K562 (cell line): ENCODE data around the gene NUCKS1. TPM values are rescaled to one million over a fixed set of nuclear protein-coding genes. Genes with fewer than 3 reads are reported as not detected.

Experiments
- ATAC-seq: fragments of 200-7000 bp; cut with Tn5 transposase; 3 replicates; pipeline ENCODE4 v1.9.1; 2020; ENCODE audit warnings: moderate library complexity
- BruUV-seq: library from RNA; stranded (reverse); fragments of 400-500 nt; replicated peaks from 2 replicates; lab custom pipeline; 2021; lab: Mats Ljungman, UMichigan
- CTCF ChIA-PET: fragments of 300-600 bp; formaldehyde crosslinking; extraction: SDS; loops from one replicate; lab custom pipeline; 2021; ENCODE audit warnings: low intra/inter-chr PET ratio; lab: Yijun Ruan, JAX
- POLR2A ChIA-PET: fragments of 300-600, 350-650 bp; sonication (Branson Sonifier 250); formaldehyde crosslinking; extraction: SDS; loops from one replicate; lab custom pipeline; 2021; ENCODE audit warnings: antibody characterized with exemption, inconsistent platforms; lab: Yijun Ruan, JAX
- DNase-seq, 4 experiments: peaks; one replicate each; pipeline versions ENCODE4 v3.0.0 to v3.0.0-alpha.2; 2011 to 2018; ENCODE audit warnings: low spot score in 3 of 4, mixed read lengths in 3 of 4; ENCODE audit errors: extremely low read depth in 1 of 4
- FAIRE-seq: peaks from 2 replicates; lab custom pipeline; 2011; peaks lifted over from hg19 to GRCh38; lab: Jason Lieb, UNC
- H2AFZ ChIP-seq: 2 replicates; pipeline ENCODE4 v1.6.0; 2011; ENCODE audit warnings: low read depth, low read length, control low read depth, inconsistent platforms
- H3K27ac ChIP-seq: fragments of 200-600 bp; 3 replicates; pipeline ENCODE4 v1.8.0; 2011; ENCODE audit warnings: low read depth, mild to moderate bottlenecking, control low read depth, inconsistent platforms, low read length, moderate library complexity, mixed read lengths; ENCODE audit errors: extremely low read depth
- H3K27me3 ChIP-seq, 2 experiments: fragments of 300-600 bp in 1 of 2; 2 replicates in 1 of 2; 3 replicates in 1 of 2; pipeline versions ENCODE4 v1.6.0 to v1.8.0; 2011; ENCODE audit warnings: inconsistent platforms in 2 of 2, low read length in 2 of 2, mild to moderate bottlenecking in 1 of 2, mixed read lengths in 1 of 2, moderate library complexity in 1 of 2; ENCODE audit not compliant: control insufficient read depth in 2 of 2, insufficient read depth in 2 of 2
- H3K36me3 ChIP-seq: fragments of 300-600 bp; 3 replicates; pipeline ENCODE4 v1.8.0; 2011; ENCODE audit warnings: mild to moderate bottlenecking, low read length, inconsistent platforms; ENCODE audit not compliant: control insufficient read depth, insufficient read depth
- H3K4me1 ChIP-seq, 2 experiments: fragments of 200-600 bp in 1 of 2; replicated peaks in 1 of 2; 2 replicates in 1 of 2; 3 replicates in 1 of 2; pipeline versions ENCODE4 v1.5.1 to v1.8.0; 2011; ENCODE audit warnings: inconsistent platforms in 2 of 2, low read length in 2 of 2, mild to moderate bottlenecking in 1 of 2, mixed read lengths in 1 of 2, moderate library complexity in 1 of 2; ENCODE audit not compliant: control insufficient read depth in 2 of 2, insufficient read depth in 2 of 2
- H3K4me2 ChIP-seq: 2 replicates; pipeline ENCODE4 v1.6.1; 2011; ENCODE audit warnings: low read length, control low read depth, inconsistent platforms, mixed read lengths; ENCODE audit not compliant: insufficient read depth
- H3K4me3 ChIP-seq: fragments of 200-600 bp; sonication (generic), shearing (Covaris generic); 2 replicates; pipeline ENCODE4 v1.5.1; 2016; ENCODE audit warnings: control low read depth, inconsistent platforms
- H3K79me2 ChIP-seq: fragments of 200-600 bp; 3 replicates; pipeline ENCODE4 v1.8.0; 2011; ENCODE audit warnings: low read length, inconsistent platforms; ENCODE audit not compliant: control insufficient read depth, insufficient read depth
- H3K9ac ChIP-seq, 2 experiments: 2 replicates each; pipeline versions ENCODE4 v1.6.0 to v1.6.1; 2011; ENCODE audit warnings: low read depth in 2 of 2, low read length in 2 of 2, control low read depth in 1 of 2, inconsistent platforms in 1 of 2, mild to moderate bottlenecking in 1 of 2, mixed read lengths in 1 of 2; ENCODE audit not compliant: insufficient read depth in 1 of 2
- H3K9me1 ChIP-seq: one replicate; pipeline ENCODE4 v1.6.0; 2011; ENCODE audit warnings: inconsistent platforms, mild to moderate bottlenecking, low read length, moderate library complexity; ENCODE audit not compliant: control insufficient read depth, insufficient read depth
- H3K9me3 ChIP-seq: replicated peaks from 2 replicates; pipeline ENCODE4 v1.5.1; 2011; ENCODE audit warnings: low read depth, low read length, inconsistent platforms; ENCODE audit not compliant: control insufficient read depth, insufficient read depth
- H4K20me1 ChIP-seq: replicated peaks from 2 replicates; pipeline ENCODE4 v1.6.1; 2011; ENCODE audit warnings: low read length, inconsistent platforms, mixed read lengths; ENCODE audit not compliant: control insufficient read depth, insufficient read depth
- CHD1 ChIP-seq: fragments of 200-600 bp; sonication (generic); IDR thresholded peaks from one replicate; pipeline ENCODE4 v1.6.1; 2012; ENCODE audit warnings: mild to moderate bottlenecking, moderate library complexity, low read length, inconsistent platforms
- FOXM1 ChIP-seq, 2 experiments: fragments of 450-650 bp in 1 of 2; sonication (generic) in 1 of 2; formaldehyde crosslinking in 1 of 2; IDR thresholded peaks; 2 replicates each; pipeline versions ENCODE4 v1.6.1 to v1.9.0; 2017 to 2022; ENCODE audit warnings: low read depth in 2 of 2, mild to moderate bottlenecking in 2 of 2, missing genetic modification reagents in 1 of 2, moderate library complexity in 1 of 2
- HNRNPL ChIP-seq: fragments of 200-400 bp; formaldehyde crosslinking; IDR thresholded peaks from 2 replicates; pipeline ENCODE4 v1.6.1; 2017; ENCODE audit warnings: low read depth, mild to moderate bottlenecking, low read length
- HOXB6 ChIP-seq: fragments of 250-450 bp; sonication (Bioruptor Pico); IDR thresholded peaks from 2 replicates; pipeline ENCODE4 v1.5.1; 2022; ENCODE audit warnings: mild to moderate bottlenecking, borderline replicate concordance
- JUND ChIP-seq, 2 experiments: IDR thresholded peaks; 2 replicates in 1 of 2; 3 replicates in 1 of 2; pipeline ENCODE4 v1.6.1; 2011; ENCODE audit warnings: borderline replicate concordance in 2 of 2, low read depth in 2 of 2, low read length in 2 of 2, improper control_type of control experiment in 1 of 2, missing biosample characterization in 1 of 2, missing genetic modification characterization in 1 of 2, missing genetic modification reagents in 1 of 2
- KLF10 ChIP-seq: fragments of 250-450 bp; sonication (Bioruptor Pico); IDR thresholded peaks from 2 replicates; pipeline ENCODE4 v1.6.1; 2021; ENCODE audit warnings: matching md5 sums
- MTA1 ChIP-seq: fragments of 450-650 bp; IDR thresholded peaks from 2 replicates; pipeline ENCODE4 v1.6.1; 2017; ENCODE audit warnings: borderline replicate concordance
- SETDB1 ChIP-seq: IDR thresholded peaks from one replicate; pipeline ENCODE4 v1.6.1; 2012; ENCODE audit warnings: low read length, control low read depth, inconsistent platforms
- ZC3H11A ChIP-seq: IDR thresholded peaks from 2 replicates; pipeline ENCODE4 v1.6.1; 2012; ENCODE audit warnings: low read depth, low read length, improper control_type of control experiment
- ZNF324 ChIP-seq: fragments of 250-450 bp; sonication (Bioruptor Pico); IDR thresholded peaks from 2 replicates; pipeline ENCODE4 v1.4.0; 2020; ENCODE audit warnings: mild to moderate bottlenecking
- ZNF57 ChIP-seq: fragments of 450-650 bp; formaldehyde crosslinking; IDR thresholded peaks from 2 replicates; pipeline ENCODE4 v1.4.0; 2020; ENCODE audit warnings: mild to moderate bottlenecking, moderate library complexity
- WGBS: fragments of 100-300 bp; shearing (Covaris generic); methylation state at CpG from one replicate; pipeline ENCODE4 v1.1.6; 2016; ENCODE audit warnings: low coverage, mixed read lengths; ENCODE audit not compliant: insufficient coverage; ENCODE audit errors: missing lambda C conversion rate; 5-methylcytosine and 5-hydroxymethylcytosine counted together
- in situ Hi-C: fragments of 300-500 bp; cut with MboI; formaldehyde crosslinking; loops from 4 replicates; pipeline ENCODE4 v1.15.0; 2018; ENCODE audit warnings: inconsistent platforms, mixed read lengths
- intact Hi-C: fragments of 100-400 bp; cut with micrococcal nuclease; formaldehyde crosslinking; loops from 2 replicates; pipeline ENCODE4 v1.14.2; 2022
- polyA plus RNA-seq, 8 experiments: library from polyadenylated mRNA; depleted of rRNA in 4 of 8; stranded (reverse) in 5 of 8; unstranded in 3 of 8; fragments of >200 nt; fragmentation: Nextera tagmentation in 2 of 8; fragmentation: Illumina TruSeq in 1 of 8; extraction: Ambion mirVana in 2 of 8; extraction: Trizol in 1 of 8; gene quantifications; 2 replicates each; pipeline versions ENCODE4 v1.2.1 to v1.2.3, GENCODE V29; 2011 to 2014; ENCODE audit warnings: inconsistent platforms in 1 of 8, missing spikeins in 1 of 8
- total RNA-seq, 7 experiments: library from RNA; depleted of rRNA in 6 of 7; stranded (reverse); fragments of >200 nt in 6 of 7; fragmentation: Illumina TruSeq in 2 of 7; extraction: Trizol in 2 of 7; gene quantifications; 2 replicates each; pipeline versions ENCODE4 v1.2.1 to v1.2.3, GENCODE V29; 2011 to 2021; ENCODE audit warnings: low replicate concordance in 1 of 7
- TF ChIP-seq, protein P1 (sequence below): sonication (generic); formaldehyde crosslinking; IDR thresholded peaks from 2 replicates; pipeline ENCODE4 v1.8.1; 2023; ENCODE audit warnings: mild to moderate bottlenecking, missing genetic modification reagents, moderate library complexity
- TF ChIP-seq, protein P2 (sequence below): sonication (generic); formaldehyde crosslinking; IDR thresholded peaks from 2 replicates; pipeline ENCODE4 v1.8.0; 2022; ENCODE audit warnings: missing genetic modification reagents, mild to moderate bottlenecking, moderate library complexity, borderline replicate concordance
- TF ChIP-seq, protein P3 (sequence below): fragments of 450-650 bp; IDR thresholded peaks from 2 replicates; pipeline ENCODE4 v1.6.1; 2016; ENCODE audit warnings: borderline replicate concordance
- TF ChIP-seq, protein P4 (sequence below): fragments of 250-450 bp; sonication (Bioruptor Pico); IDR thresholded peaks from 2 replicates; pipeline ENCODE4 v1.8.0; 2022; ENCODE audit warnings: inconsistent platforms, mild to moderate bottlenecking, moderate library complexity, borderline replicate concordance

Gene NUCKS1
- total and polyA plus RNA-seq, 9 of the 15 experiments (the other 6 are each of a cell fraction or from before 2014, with no cell fraction given), result 66.7 to 244 (median 149) TPM

DNA sequence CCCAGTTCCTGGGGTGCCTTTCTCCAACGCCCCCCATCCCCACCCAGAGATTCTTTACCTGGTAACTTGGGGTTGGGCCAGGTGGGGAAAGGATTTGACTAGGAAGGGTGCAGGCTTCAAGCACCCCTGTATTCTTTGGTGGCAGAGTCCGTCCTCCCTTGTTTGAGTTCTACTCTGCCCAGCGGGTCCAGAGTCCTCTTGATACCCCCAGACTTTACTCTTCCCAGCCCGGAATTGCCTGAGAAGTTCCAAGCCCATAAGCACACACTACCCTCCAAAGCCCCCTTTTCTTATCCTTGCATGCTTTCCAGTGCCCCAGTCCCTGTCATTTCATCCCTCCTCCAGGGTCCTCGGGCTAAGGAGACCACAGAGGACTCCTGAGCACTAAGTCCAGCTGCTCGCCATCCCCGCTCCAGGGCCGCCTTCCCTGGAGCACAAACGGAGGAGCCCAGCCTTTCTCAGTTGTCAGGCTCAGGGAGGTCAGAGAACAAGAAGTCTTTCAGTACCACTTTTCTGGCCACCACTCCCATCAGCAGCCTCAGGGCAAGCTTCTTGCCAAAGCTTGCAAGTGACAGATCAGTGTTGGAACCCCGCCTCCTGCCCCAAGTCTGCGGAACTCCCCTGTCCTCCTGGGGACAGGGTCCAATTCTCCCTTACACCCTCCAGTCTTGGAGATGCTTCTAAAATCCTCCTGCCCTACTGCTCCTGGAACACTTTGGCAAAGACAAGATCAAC lies 81.9 kb downstream of the NUCKS1 start:
- FAIRE-seq (no peak), ATAC-seq (no peak), DNase-seq (no peak)
- peaks cover 22% of the 10 kb centered on the region; the same call in 1 of the 2 replicates for H4K20me1 ChIP-seq
- no peaks in the 10 kb centered on the region for H3K9me1 ChIP-seq
- no peak overlapping the region for H2AFZ ChIP-seq
- intact Hi-C loops (no loop called here), in situ Hi-C loops (no loop called here)
- no peaks in the 10 kb centered on the region for H3K79me2 ChIP-seq
- H3K9me3 ChIP-seq, result no peaks in the 10 kb centered on the region
- no peak overlapping the region for H3K4me2 ChIP-seq
- H3K27ac ChIP-seq, result no peak overlapping the region
- no peaks in the 10 kb centered on the region for H3K36me3 ChIP-seq
- H3K9ac ChIP-seq, result no peak overlapping the region
- ChIA-PET POLR2A (interaction anchor here (0.6 to 2.2 kb wide), 4 partner anchors 11 to 480 kb away, joined by 3 to 8 read pairs (median 4); no protein-coding TSS in a partner anchor), CTCF (interaction anchor here (1.6 kb wide), 1 partner anchor 43 kb away, joined by 6 read pairs; no protein-coding TSS in a partner anchor)
- peaks cover 9 to 23% of the 10 kb centered on the region in 2 experiments; a peak in 4 of 5 replicates for H3K4me1 ChIP-seq
- H3K4me3 ChIP-seq, result no peak overlapping the region
- 34% methylated on average over 11 of the region's 11 CpGs for WGBS
- H3K27me3 ChIP-seq, result peaks cover 0 to 12% of the 10 kb centered on the region in 2 experiments; a peak in 1 of 5 replicates
- no TSS peak for BruUV-seq
- TF ChIP-seq HNRNPL, result no peak
- no peak for TF ChIP-seq KLF10 (CRISPR knock-in tag)
- TF ChIP-seq, protein P1, sequence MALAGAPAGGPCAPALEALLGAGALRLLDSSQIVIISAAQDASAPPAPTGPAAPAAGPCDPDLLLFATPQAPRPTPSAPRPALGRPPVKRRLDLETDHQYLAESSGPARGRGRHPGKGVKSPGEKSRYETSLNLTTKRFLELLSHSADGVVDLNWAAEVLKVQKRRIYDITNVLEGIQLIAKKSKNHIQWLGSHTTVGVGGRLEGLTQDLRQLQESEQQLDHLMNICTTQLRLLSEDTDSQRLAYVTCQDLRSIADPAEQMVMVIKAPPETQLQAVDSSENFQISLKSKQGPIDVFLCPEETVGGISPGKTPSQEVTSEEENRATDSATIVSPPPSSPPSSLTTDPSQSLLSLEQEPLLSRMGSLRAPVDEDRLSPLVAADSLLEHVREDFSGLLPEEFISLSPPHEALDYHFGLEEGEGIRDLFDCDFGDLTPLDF, result no peak
- TF ChIP-seq, protein P2, sequence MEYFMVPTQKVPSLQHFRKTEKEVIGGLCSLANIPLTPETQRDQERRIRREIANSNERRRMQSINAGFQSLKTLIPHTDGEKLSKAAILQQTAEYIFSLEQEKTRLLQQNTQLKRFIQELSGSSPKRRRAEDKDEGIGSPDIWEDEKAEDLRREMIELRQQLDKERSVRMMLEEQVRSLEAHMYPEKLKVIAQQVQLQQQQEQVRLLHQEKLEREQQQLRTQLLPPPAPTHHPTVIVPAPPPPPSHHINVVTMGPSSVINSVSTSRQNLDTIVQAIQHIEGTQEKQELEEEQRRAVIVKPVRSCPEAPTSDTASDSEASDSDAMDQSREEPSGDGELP (CRISPR knock-in tag), result no peak
- TF ChIP-seq, protein P3, sequence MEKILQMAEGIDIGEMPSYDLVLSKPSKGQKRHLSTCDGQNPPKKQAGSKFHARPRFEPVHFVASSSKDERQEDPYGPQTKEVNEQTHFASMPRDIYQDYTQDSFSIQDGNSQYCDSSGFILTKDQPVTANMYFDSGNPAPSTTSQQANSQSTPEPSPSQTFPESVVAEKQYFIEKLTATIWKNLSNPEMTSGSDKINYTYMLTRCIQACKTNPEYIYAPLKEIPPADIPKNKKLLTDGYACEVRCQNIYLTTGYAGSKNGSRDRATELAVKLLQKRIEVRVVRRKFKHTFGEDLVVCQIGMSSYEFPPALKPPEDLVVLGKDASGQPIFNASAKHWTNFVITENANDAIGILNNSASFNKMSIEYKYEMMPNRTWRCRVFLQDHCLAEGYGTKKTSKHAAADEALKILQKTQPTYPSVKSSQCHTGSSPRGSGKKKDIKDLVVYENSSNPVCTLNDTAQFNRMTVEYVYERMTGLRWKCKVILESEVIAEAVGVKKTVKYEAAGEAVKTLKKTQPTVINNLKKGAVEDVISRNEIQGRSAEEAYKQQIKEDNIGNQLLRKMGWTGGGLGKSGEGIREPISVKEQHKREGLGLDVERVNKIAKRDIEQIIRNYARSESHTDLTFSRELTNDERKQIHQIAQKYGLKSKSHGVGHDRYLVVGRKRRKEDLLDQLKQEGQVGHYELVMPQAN, result no peak
- TF ChIP-seq ZNF324 (CRISPR knock-in tag), result no peak
- no peak for TF ChIP-seq HOXB6 (CRISPR knock-in tag)
- TF ChIP-seq FOXM1 (IDR thresholded peaks at IDR 0.05; ENCODE audit: low read depth), result no peak
- TF ChIP-seq FOXM1 (CRISPR knock-in tag; IDR thresholded peaks at IDR 0.05; ENCODE audit: low read depth), result no peak
- TF ChIP-seq JUND (IDR thresholded peaks at IDR 0.05; ENCODE audit: borderline replicate concordance, low read depth, low read length), result no peak
- TF ChIP-seq JUND (tag; IDR thresholded peaks at IDR 0.05; ENCODE audit: borderline replicate concordance, low read depth, low read length), result no peak
- TF ChIP-seq, protein P4, sequence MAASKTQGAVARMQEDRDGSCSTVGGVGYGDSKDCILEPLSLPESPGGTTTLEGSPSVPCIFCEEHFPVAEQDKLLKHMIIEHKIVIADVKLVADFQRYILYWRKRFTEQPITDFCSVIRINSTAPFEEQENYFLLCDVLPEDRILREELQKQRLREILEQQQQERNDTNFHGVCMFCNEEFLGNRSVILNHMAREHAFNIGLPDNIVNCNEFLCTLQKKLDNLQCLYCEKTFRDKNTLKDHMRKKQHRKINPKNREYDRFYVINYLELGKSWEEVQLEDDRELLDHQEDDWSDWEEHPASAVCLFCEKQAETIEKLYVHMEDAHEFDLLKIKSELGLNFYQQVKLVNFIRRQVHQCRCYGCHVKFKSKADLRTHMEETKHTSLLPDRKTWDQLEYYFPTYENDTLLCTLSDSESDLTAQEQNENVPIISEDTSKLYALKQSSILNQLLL (CRISPR knock-in tag), result no peak
- no peak for TF ChIP-seq ZC3H11A
- no peak for TF ChIP-seq ZNF57 (CRISPR knock-in tag)
- TF ChIP-seq SETDB1, result no peak
- no peak for TF ChIP-seq MTA1
- TF ChIP-seq CHD1, result no peak
